ENCODE results near the gene AQP9. TPM values are rescaled to one million over a fixed set of nuclear protein-coding genes. Genes with fewer than 3 reads are reported as not detected.

AQP9 gene
- total RNA-seq, 4 donors from 2014 or later = 0.26 to 9.6 (median 0.98) TPM; not detected in 1

DNA sequence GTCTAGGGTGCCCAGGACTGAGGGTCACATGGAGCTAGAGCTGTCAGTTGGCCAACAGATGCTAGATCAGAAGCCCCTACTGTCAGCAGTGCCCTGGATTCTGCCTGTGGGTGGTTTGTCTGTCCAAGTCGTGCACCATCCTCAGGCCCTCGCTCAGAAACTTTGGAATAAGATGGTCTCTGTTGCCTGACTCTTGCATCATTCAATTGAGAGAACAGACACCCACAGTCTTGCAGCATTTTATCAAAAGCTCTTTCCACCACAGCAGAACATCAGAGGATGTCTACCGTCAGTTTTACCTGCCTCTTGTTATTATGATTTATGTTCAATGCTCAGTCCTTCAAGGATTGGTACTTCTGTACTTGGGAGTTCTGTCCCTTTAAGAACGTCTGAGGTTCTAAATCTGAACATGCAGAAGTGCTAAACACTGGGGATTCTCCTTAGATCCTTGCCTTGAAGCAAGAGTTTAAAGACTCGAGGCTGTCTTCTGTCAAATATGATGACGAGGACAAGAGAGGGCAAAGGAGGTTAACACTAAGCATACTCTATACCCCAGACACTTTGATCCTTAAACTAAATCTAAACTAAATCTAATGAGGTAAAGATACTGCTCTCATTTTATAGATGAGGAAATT lies 4.8 kb downstream of the AQP9 start:
- Histone ChIP-seq H3K27ac (replicated peaks in 1 of 4) (no peak overlapping the region), H3K4me3 (no peak overlapping the region), H3K9me3 (no peaks in the 10 kb centered on the region), H3K27me3 (no peaks in the 10 kb centered on the region), H3K4me1 (peaks cover 0 to 8% (median 0%) of the 10 kb centered on the region in 4 donors), H3K36me3 (no peaks in the 10 kb centered on the region)
- TF ChIP-seq, protein P1, sequence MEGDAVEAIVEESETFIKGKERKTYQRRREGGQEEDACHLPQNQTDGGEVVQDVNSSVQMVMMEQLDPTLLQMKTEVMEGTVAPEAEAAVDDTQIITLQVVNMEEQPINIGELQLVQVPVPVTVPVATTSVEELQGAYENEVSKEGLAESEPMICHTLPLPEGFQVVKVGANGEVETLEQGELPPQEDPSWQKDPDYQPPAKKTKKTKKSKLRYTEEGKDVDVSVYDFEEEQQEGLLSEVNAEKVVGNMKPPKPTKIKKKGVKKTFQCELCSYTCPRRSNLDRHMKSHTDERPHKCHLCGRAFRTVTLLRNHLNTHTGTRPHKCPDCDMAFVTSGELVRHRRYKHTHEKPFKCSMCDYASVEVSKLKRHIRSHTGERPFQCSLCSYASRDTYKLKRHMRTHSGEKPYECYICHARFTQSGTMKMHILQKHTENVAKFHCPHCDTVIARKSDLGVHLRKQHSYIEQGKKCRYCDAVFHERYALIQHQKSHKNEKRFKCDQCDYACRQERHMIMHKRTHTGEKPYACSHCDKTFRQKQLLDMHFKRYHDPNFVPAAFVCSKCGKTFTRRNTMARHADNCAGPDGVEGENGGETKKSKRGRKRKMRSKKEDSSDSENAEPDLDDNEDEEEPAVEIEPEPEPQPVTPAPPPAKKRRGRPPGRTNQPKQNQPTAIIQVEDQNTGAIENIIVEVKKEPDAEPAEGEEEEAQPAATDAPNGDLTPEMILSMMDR (IDR thresholded peaks at IDR 0.05) = no peak
- TF ChIP-seq POLR2A (IDR thresholded peaks at IDR 0.05; ENCODE audit: low read depth) (no peak), EP300 (IDR thresholded peaks at IDR 0.05) (no peak), POLR2AphosphoS5 (IDR thresholded peaks at IDR 0.05) (no peak)
- intact Hi-C loops (cut with DNase I) = no loop called here
- DNase-seq (ENCODE audit: extremely low spot score) = no peak
- WGBS = 70% methylated on average over 6 of the region's 6 CpGs

DNA sequence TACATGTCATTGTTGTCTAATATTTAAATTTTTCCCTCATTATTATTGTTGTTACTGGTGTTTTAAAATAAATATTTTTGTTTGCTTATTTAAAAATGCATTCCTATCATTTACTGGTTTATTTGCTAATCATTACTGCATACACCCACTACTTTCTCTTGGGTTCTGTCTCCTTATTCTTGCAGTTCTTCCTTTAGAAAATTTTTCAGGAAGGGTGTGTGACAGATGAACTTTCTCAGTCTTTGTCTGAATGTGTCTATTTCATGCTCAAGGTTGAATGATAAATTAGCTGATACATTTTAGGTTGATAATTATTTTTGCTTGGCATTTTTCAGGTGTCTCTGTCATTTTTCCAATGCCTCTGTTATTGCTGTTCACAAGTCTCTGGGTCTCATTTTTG lies 7.4 kb downstream of the AQP9 start:
- intact Hi-C loops (cut with DNase I) = no loop called here
- TF ChIP-seq POLR2AphosphoS5 (IDR thresholded peaks at IDR 0.05) (no peak), EP300 (IDR thresholded peaks at IDR 0.05) (no peak), POLR2A (IDR thresholded peaks at IDR 0.05; ENCODE audit: low read depth) (no peak)
- TF ChIP-seq, protein P1 (IDR thresholded peaks at IDR 0.05) = no peak
- no peaks in the 10 kb centered on the region for H3K27me3 ChIP-seq
- no peak overlapping the region for H3K4me3 ChIP-seq
- DNase-seq (ENCODE audit: extremely low spot score) = no peak
- H3K9me3 ChIP-seq = no peaks in the 10 kb centered on the region
- H3K36me3 ChIP-seq = no peaks in the 10 kb centered on the region
- H3K4me1 ChIP-seq = no peaks in the 10 kb centered on the region
- H3K27ac ChIP-seq (replicated peaks in 1 of 4) = no peak overlapping the region

DNA sequence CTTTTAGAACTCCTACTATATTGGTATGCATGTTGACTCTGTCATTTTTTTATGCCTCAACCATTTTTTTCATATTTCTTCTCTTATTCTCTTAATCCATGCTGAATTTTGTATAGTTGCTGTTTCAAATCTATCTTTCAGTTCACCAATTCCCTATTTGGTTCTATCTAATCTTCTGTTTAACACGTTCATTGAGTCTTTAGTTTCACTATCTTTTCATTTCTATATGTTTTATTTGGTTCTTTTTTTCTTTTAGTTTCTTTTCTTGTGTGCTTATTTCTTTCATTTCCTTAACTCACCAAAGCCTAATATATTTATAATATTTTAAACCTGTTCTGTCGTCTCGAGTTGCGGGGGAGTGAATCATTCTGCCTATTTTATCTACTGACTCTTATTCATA lies 8.0 kb downstream of the AQP9 start:
- no peak for TF ChIP-seq POLR2AphosphoS5 (IDR thresholded peaks at IDR 0.05)
- TF ChIP-seq, protein P1 (IDR thresholded peaks at IDR 0.05) = no peak
- TF ChIP-seq POLR2A (IDR thresholded peaks at IDR 0.05; ENCODE audit: low read depth) = no peak
- no peak for TF ChIP-seq EP300 (IDR thresholded peaks at IDR 0.05)
- intact Hi-C loops (cut with DNase I) = no loop called here
- Histone ChIP-seq H3K27me3 (no peaks in the 10 kb centered on the region), H3K36me3 (no peaks in the 10 kb centered on the region), H3K4me3 (no peak overlapping the region), H3K27ac (replicated peaks in 1 of 4) (no peak overlapping the region), H3K4me1 (no peaks in the 10 kb centered on the region), H3K9me3 (no peaks in the 10 kb centered on the region)
- 72% methylated on average over 4 of the region's 4 CpGs for WGBS
- DNase-seq (ENCODE audit: extremely low spot score) = no peak

DNA sequence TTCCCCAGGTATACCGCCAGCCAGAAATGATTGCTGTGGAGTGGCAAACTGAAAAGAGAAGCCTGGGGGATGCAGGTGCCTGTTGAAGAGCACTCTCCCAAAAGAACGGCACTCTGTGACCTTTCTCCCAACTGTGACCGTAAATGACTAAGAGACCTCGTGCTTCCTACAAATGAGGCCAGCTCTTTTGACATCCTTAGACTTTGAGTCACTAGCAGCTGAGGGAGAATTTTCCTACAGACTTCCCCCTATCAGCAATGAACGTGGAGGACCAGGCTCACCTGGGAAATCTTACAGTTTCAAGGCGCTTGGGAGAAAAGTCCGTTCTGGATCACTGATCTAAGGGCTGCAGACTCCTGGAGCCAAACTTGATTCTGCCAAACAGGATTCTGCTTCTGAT lies 8.6 kb downstream of the AQP9 start:
- no peaks in the 10 kb centered on the region for H3K4me1 ChIP-seq
- H3K4me3 ChIP-seq = no peak overlapping the region
- H3K9me3 ChIP-seq = no peaks in the 10 kb centered on the region
- no peak overlapping the region for H3K27ac ChIP-seq (replicated peaks in 1 of 4)
- no peak for TF ChIP-seq POLR2A (IDR thresholded peaks at IDR 0.05; ENCODE audit: low read depth)
- TF ChIP-seq POLR2AphosphoS5 (IDR thresholded peaks at IDR 0.05) = no peak
- TF ChIP-seq, protein P1 (IDR thresholded peaks at IDR 0.05) = no peak
- TF ChIP-seq EP300 (IDR thresholded peaks at IDR 0.05) = no peak
- H3K27me3 ChIP-seq = no peaks in the 10 kb centered on the region
- no peak for DNase-seq (ENCODE audit: extremely low spot score)
- intact Hi-C loops (cut with DNase I) = no loop called here
- 68% methylated on average over 7 of the region's 7 CpGs for WGBS
- no peaks in the 10 kb centered on the region for H3K36me3 ChIP-seq

DNA sequence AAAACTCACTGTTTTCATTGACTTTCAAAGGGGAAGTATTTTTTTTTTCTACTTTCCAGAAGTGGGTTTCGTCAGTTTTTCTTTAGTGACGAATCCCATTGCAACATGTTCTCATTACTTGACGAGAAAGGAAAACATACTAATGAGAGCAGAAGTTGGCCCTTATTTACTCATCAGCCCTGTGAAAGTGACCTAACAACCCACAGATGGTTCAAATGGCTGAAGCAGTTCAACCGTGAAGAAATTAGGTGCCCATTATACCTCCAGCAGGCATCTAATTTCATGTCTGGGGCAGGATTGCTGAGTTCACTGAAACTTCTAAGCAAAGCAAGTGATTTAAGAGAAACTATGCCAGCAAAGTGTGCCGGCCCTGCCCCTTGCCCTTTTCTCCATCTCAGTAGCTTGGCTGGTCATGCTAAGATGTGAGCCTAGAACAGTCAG lies 9.0 kb downstream of the AQP9 start:
- Histone ChIP-seq H3K27ac (replicated peaks in 1 of 4) (no peak overlapping the region), H3K9me3 (no peaks in the 10 kb centered on the region), H3K4me3 (no peak overlapping the region), H3K36me3 (no peaks in the 10 kb centered on the region), H3K27me3 (no peaks in the 10 kb centered on the region), H3K4me1 (no peaks in the 10 kb centered on the region)
- TF ChIP-seq EP300 (IDR thresholded peaks at IDR 0.05) (no peak), POLR2AphosphoS5 (IDR thresholded peaks at IDR 0.05) (no peak), POLR2A (IDR thresholded peaks at IDR 0.05; ENCODE audit: low read depth) (no peak)
- TF ChIP-seq, protein P1 (IDR thresholded peaks at IDR 0.05) = no peak
- 63% methylated on average over 5 of the region's 5 CpGs for WGBS
- intact Hi-C loops (cut with DNase I) = no loop called here
- no peak for DNase-seq (ENCODE audit: extremely low spot score)

Data from esophagus muscularis mucosa (tissue), 4 donors.